Right renal cortex interstitium (tissue), 3 donors: ENCODE measurements around the gene AGMAT. TPM values are rescaled to one million over a fixed set of nuclear protein-coding genes. Genes with fewer than 3 reads are reported as not detected.
A peak's percentile ranks its signal among the peaks of the same experiment; 100 is the strongest.
"Not testable (repeated sequence)": the region's sequence is repeated elsewhere in the genome, so short reads cannot be mapped to it uniquely, and the experiment has no call there.

Experiments
- DNase-seq, 3 donors: peaks; one replicate each; pipeline ENCODE4 v3.0.0-alpha.2; 2013; ENCODE audit warnings: low read depth in 3 of 3, low spot score in 2 of 3
- polyA plus RNA-seq, 3 donors: library from polyadenylated mRNA; unstranded; fragments of 120-200 nt; gene quantifications; one replicate each; pipeline ENCODE4 v1.2.1, GENCODE V29; 2013; ENCODE audit not compliant: insufficient read length in 3 of 3

The AGMAT gene
- polyA plus RNA-seq, 3 donors: 25.2 to 37.8 (median 35.5) TPM

DNA sequence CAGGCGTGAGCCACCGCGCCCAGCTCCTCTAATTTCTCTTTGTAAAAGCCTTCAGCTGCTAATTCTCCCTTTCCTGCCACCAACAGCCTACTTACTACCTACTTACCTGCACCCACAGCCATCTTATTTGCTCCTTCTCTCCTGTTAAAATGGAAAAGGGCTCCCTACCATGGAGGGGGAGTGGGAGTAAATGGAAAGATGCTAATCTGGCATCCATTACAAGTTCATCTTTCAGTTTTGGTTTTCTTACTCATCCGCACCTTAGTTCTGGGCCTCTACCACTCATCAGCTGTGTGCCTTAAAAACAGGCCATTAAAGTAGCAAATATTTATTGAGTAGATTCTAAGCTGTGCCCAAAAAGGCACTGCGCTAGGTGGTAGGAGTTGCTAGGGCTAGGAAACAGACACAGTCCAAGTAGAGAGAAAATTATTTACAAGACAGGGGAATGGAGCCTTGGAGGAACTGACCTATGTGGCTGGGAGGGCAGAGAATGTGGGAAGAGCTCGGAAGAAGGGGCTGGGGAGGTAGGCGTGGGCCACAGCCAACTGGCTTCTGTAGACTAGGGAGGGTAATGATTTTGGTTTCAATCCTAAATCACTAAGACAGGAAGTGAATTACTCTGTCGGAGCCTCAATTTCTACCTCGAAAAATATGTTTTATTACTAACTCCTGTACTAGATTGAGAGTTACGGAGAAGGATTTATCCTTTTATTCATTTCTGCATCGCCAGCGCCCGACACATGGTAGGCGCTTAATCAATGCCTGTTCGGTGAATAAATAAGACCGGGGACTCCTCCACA, 31.7 kb upstream of the AGMAT start:
- DNase-seq: no peak

DNA sequence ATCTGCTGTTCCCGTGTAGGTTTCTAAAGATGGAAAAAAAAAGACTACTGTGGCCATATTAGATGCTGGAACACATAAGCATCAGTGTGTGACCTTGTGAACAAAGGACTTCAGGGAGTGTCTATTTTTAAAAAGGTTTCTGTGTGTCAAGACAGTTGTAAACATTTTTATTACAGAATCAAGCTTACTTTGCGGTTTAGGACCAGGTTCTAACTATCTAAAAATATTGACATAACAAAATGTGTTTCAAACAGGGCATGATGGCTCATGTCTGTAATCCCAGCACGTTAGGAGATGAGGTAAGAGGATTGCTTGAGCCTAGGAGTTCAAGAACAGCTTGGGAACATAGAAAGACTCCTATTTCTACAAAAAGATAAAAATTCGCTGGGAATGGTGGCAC, 25.3 kb upstream of the AGMAT start:
- no peak for DNase-seq

DNA sequence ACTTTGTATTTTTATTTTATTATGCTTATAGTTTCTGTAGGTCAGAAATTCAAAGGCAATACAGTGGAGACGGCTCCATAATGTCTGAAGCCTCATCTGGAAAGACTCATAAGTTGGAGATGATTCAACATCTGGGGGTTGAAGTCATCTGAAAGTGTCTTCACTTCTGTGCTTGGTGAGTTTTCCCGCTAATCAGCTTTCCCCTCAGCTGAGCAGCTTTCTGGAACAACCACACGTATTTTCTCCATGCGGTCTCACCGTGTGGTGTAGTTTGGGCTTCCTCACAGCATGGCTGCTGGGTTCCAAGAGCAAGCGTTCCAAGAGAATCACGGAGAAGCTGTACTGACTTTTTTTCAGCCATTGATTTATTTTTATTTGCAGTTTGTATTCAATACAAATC, 24.8 kb upstream of the AGMAT start:
- DNase-seq: no peak

DNA sequence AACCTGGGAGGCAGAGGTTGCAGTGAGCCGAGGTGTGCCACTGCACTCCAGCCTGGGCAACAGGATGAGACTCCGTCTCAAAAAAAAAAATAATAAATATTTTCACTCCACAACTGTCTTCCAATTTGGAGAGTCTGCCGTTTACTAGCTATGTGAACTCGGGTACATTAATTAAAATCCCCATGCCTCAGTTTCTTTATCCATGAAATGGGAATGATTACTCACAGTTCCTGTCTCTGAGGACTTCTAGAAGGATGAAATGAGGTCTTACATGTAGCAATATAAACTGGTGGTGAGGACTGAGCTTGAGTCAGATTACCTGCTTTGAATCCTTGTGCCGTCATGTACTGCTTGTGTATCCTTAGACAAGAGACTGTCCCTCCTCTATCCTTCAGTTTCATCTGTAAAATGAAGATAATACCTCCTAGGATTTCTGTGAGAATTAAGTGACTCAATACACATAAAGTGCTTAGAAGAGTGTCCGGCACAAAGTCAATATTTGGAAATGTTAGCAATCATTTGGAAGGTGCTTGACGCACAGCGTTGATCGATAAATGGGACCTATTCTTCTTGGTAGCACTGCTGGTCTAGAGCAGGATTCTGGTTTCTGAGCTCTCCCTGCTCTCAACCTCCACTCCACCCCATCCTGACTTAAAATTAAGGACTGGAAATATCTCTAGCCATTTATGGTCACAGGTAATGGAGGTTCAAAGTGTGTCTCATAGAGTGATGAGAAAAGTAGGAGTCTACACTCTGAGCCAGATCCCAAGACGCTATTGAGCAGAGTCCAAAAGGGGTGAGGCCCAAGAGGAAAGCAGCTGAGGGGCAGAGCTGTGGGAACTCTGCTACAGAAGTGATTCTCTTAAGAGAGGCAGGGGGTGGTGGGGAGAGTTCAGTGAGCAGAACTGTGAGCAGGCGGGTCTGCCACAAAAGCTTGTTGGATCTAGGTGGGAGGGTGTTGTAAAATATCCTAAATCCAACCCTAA, 20.8 kb upstream of the AGMAT start:
- no peak for DNase-seq

DNA sequence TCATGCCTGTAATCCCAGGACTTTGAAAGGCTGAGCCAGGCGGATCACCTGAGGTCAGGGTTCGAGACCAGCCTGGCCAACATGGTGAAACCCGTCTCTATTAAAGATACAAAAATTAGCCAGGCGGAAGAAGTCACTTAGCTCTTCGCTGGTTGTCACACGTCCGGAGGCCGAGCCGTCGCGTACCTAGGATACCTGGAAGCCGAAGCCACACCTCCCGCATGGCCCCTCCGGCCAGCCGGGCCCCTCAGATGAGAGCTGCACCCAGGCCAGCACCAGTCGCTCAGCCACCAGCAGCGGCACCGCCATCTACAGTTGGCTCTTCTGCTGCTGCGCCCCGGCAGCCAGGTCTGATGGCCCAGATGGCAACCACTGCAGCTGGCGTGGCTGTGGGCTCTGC, 19.5 kb upstream of the AGMAT start:
- not testable (repeated sequence) for DNase-seq

DNA sequence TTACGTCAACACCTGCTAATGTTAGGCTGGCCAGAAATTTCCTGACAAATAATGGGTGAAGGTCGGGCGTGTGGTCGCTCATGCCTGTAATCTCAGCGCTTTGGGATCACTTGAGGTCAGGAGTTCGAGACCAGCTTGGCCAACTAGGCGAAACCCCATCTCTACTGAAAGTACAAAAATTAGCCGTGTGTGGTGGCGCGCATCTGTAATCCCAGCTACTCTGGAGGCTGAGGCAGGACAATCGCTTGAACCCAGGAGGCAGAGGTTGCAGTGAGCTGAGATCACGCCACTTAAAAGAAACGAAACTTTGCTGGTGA, 19.1 kb upstream of the AGMAT start:
- not testable (repeated sequence) for DNase-seq

DNA sequence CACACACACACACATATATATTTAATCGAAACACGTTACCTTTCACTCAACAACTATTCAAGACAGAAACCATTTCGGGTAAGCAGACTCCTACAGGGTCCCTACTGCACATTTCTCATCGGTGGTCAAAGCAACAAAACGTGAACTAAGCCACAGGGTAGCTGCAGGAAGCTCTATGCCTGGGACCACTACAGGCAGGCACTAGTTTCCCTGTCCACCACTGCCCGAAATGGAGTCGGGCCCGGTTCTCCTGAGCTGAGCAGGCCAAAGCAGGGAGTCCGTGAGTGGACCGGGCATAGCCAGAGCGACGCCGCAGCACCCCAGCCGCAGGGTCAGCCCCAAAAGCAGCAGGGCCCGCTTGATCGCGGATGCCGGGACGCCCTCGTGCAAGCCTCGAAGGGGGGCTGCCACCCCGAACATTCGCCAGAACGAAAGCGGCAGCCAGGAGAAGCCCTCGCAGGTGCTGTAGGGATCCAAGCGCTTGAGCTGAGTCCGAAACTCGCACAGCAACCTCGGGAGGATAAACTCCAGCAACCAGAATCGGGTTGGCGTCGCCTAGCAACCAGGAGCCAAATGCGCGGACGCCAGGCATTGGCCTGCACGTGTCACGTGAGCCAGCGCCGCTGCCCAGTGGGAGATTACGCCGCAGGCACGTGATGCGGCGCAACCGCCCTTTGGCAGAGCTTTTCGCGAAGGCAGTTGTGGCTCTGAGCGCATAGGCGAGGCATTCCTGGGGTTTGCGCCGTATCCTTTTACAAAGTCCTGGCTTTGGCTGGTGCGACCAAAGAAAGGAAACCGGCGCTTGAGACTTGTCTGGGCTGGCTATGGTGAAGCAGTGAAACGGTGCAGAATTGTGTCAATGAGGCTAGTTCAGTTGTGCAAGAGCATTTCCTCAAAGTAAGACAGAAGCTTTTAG, 18.5 kb upstream of the AGMAT start:
- peak; percentile 90 to 94 (median 91) for DNase-seq

DNA sequence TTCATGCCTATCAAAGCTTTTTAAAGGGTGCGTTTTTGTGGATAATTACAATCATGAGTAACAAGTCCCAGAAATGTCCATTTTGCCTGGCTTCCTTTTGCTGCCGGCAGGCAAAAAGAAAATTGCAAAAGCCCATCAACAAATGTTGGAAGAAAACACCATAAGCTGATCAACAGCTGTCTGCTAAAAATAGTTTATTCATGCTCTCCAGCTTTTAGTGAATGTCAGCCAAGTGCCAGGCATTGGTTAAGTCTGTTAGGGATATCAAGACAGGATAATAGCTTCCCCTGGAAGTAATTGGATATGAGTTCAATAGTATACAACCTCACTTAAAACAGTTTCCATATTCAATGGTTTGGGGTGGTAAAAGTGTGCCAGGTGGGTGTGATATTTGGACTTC, 13.6 kb upstream of the AGMAT start:
- no peak for DNase-seq

DNA sequence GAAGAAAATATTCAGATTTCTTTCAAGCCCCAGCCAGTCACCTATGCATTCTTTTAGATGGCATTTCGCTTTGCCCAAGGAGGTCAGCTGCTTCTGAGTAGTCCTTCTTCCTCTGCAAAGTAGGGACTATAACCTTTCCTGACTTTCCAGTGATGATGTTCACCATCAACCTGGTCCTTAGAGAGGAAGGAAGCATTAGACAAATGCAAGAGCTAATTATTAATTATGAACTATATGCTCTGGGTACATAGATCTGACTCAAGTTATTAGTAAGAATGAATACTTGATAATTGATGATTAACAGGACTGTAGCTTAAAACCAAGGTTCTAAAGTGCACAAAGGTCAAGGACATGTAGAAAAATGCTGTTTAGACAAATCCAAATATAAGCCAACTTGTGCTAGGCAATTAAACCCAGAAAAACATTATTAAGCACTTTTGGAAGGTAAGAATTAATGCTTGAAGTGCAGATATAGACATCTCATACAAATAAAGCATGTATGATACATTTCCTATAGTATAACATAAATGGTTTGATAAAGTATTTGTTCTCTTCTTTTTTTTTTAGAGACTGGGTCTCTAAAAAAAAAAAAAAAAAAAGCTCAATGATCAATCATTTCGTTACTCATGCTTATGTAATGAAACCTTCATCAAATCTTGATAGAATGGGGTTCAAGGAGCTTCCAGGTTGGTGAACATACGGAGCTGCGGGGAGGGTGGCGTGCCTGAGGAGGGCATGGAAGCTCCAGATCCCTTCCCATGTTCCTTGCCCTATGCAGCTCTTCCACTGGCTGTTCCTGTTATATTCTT, 11.2 kb upstream of the AGMAT start:
- no peak for DNase-seq

DNA sequence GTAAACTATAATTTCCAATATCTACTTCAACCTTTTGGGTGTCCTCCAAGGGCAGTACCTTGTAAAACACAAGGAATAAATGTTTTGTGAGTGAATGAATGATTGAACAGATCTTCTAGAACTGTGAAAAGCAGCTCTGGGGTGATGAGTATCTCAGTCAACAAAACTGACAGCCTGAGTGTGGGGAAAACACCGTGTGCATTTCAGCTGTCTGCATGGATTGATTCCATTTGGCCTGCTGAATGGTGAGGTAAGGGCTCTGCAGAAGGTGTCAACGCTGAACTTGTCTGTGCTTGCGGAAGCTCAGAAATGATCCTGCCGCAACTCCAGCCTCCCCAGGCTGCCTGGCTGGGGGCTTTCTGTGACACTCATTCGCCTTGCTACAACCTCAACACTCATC, 7.4 kb upstream of the AGMAT start:
- no peak for DNase-seq

DNA sequence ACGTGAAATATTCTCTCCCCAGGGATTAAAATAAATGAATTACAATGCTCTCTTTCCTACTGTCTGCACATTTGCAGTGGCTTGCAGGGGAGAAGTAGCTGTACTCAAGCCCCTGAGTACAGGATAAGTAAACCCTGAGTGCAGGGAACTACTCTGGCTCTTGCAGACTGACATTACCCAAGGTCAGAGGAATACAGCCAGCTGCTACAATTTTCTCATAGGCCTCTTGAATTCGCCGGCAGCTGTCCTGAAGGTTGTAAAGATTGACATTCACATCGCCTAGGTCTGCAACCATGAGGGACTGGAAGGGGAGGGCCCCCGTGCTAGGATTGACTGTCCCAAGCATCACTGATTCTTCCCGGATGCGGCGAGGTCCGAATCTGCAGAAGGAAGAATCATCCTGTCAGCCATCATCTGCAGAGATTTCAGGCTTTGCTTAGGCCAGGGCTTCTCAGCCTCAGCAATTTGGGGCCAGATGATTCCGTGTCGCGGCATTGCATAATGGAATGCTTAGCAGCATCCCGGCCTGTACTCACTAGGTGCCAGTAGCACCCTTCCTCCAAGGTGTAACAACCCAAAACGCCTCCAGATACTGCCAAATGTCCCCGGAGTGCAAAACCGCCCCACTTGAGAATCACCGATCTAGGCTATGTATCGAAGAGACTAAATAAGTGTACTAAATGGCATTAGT, 1.7 kb downstream of the AGMAT start:
- no peak for DNase-seq

DNA sequence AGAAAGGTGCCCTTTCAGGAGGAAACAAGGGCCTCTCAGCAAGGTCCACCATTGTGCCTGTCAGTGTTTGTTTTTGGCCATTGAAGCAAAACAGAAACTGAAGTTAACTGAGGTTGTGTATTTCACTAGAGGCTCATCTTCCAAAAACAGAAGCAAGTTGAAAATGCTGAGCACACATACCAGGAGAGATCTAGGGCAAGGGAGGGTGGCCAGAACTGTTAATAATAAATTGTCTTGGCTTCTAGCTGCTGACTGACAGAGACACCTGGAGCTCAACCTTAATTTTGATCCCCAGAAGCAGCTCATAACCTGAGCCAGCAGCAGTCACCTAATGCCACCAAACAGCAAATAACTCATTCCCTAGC, 5.2 kb downstream of the AGMAT start:
- no peak for DNase-seq

DNA sequence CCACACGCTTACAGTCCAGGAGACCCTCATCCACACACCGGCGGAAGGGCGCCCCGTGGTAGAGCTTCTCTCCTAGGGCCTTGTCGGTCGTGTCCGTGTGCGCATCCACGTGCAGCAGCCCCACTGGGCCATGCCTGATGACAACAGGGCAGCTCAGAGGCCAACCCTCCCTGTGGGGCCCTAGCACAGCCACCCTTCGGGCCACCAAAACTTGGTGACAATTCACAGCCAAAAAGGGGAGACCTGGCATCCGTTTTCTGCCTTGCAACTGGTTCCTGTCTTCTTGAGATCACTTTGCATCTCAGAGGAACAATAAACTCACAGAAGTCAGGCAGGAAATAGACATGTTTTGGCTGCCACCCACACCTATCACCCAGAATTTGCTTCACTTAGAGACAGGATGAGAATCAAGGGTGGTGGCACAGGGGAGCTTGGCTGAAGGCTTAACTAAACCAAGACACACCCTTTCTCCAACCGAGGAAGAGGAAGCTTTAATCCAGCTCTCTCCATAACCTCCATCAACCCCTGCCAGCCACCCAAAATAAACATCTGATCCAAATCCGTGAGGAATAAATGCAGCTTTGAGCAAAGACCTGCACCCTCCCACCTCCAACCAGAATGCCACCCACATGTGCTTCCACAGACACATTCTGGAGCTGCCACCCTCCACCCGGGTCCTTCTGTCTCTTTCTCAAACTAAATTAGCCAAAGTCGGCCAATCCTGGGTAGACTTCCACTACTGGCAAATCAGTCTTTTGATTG, 5.7 kb downstream of the AGMAT start:
- DNase-seq: no peak

DNA sequence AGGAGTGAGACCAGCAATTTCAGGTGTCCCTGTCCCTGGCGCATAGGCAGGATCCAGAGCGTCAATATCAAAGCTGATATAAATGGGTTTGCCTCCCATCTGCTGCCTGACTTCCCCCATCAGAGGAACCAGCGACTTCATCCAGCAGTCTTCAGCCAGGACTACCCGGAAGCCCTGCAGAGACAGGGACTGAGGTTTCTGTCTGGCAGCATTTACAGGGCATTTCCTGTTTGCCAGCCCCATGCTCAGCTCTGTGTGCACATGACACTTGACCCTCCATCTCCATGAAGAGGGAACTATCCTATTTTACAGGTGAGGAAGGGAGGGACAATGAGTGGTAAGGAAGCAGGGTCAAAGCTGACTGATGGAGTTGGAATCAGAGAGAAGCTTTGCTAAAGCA, 7.2 kb downstream of the AGMAT start:
- DNase-seq: no peak

DNA sequence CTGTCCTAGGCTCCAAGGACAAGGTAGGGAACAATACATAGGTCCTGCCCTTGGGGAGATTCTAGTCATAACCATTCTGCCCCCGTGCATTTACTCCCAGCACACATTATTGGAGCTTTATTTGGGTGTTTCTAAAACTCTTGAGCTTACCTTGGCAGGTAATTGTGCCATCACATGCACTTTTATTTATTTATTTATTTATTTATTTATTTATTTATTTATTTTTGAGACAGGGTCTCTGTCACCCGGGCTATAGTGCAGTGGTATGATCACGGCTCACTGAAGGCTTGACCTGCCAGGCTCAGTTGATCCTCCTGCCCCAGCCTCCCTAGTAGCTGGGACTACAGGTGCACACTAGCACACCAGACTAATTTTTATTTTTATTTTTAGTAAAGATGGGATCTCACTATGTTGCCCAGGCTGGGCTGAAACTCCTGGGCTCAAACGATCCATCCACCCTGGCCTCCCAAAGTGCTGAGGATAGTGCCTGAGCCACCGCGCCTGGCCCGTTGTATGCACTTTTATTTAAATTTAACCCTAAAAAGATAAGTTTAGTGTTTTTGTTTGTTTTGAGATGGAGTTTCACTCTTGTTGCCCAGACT, 9.2 kb downstream of the AGMAT start:
- DNase-seq: no peak

DNA sequence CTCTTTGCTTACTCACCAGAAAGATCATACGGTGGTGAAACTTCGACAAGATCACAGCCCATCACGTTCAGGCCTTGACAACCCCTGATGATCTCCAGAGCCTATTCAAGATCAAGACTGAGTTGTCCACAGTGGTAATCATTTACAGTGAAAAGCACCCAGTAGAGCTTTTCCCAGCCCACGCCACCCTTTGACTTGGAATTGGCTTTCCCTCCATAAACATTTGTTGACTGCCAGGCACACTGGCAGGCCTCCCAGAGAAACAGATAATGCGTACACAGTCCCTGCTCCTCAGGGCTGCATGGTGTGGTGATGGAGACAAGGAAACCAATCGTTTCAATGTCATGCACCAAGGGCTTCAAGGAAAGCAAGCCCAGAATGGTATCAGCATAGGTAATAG, 10.1 kb downstream of the AGMAT start:
- no peak for DNase-seq

DNA sequence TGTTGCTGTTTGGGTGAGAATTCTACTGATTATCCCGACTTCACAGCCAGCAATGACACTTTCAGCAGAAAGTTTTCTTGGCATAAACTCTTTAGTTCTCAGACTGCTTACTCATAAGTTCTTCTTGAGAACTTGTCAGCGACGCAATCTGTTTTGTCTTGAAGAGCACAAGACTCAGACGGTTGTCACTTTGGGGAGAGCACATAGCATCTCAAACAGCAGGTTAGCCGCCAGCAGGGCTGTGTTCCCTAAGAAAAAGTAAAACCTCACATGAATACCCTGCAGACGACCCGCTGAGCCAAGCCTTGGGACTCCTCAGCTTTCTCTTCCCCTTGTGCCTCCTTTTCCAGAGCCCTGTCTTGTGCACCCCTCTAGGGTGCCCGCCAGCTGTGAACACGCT, 11.4 kb downstream of the AGMAT start:
- no peak for DNase-seq

DNA sequence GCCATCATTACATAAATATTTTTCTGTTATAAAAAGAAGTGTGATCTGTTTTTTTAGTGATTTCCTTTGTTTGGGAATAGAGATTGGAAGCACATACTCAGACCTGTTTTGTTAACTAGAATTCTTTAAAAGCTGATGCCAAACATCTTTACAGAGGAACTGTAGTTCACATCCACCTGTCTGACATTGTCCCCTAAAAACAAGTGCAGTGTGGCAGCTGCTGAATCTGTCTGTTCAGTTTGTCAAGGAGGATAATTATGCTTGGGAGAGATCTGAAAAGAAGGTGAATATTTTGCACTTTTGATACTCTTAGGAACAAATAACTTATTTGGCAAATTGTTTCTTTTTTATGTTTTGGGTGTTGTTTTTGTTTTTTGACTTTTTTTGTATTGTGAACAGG, 13.6 kb downstream of the AGMAT start:
- DNase-seq: no peak
